Activated CD4-positive, alpha-beta T cell treated with anti-CD3 and anti-CD28 coated beads, Interleukin-2, Interleukin-4, amounts not matched to agents 100 ng/mL and 50 ng/mL, durations not matched to agents 16 hours and 8 hours (primary cell): Measurements from ENCODE around the gene MAGEE2.
"Not testable (repeated sequence)": the region's sequence is repeated elsewhere in the genome, so short reads cannot be mapped to it uniquely, and the experiment has no call there.

Experiments used
- DNase-seq: peaks from one replicate; pipeline ENCODE4 v3.0.0-alpha.2; 2020; ENCODE audit warnings: low spot score

The MAGEE2 gene, protein sequence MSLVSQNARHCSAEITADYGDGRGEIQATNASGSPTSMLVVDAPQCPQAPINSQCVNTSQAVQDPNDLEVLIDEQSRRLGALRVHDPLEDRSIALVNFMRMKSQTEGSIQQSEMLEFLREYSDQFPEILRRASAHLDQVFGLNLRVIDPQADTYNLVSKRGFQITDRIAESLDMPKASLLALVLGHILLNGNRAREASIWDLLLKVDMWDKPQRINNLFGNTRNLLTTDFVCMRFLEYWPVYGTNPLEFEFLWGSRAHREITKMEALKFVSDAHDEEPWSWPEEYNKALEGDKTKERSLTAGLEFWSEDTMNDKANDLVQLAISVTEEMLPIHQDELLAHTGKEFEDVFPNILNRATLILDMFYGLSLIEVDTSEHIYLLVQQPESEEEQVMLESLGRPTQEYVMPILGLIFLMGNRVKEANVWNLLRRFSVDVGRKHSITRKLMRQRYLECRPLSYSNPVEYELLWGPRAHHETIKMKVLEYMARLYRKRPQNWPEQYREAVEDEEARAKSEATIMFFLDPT

DNA sequence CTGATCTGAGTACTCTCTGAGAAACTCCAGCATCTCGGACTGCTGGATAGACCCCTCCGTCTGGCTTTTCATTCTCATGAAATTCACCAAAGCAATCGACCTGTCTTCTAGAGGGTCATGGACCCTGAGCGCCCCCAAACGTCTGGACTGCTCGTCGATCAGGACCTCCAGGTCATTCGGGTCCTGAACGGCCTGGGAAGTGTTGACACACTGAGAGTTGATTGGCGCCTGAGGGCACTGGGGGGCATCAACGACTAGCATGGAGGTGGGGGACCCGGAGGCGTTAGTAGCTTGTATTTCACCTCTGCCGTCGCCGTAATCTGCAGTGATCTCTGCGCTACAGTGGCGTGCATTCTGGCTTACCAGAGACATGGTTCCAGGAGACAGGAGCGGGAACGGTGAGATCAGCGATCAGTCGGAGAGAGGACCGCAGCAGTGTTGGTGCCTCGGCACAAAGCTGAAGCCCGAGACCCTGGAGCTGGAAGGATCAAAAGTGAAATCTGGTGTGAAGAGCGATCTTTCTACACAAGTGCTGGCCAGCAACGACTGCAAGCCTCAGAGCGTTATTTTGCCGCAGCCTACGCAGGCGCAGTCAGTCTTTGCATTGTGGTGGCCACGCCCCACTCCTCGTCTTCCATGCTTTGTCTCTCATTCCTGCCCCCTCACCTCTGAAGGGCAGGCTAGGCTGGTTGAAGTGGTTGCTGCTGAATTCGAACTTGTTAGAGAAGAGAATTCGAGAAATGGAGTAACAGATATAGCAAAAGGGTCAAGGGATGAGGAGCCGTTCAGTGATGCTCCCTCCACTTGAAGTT, at the start of gene MAGEE2:
TSS of gene MAGEE2 (minus strand) at position 575 of the 812 bp plus-strand sequence. CDS start at position 372, 203 bp downstream.
- DNase-seq = no peak

DNA sequence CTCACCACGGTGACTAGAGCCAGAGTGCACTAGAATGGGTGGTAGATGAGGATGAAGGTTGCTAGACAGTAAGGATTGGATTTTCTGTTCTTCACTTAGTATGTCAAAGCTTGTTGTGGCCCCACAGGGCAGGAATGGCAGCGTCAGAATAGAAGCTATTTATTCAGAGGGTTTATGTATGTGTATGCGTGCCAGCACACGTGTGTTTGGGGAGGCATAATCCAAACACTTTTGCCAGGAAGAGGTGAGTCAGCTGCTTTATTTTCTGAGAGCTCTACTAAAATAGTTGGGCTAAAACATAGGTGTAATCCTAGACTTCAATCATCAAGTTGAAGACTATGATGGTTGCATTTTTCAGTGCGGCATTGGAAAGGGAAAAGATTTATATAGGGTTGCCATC, 1.2 kb upstream of the MAGEE2 start:
- no peak for DNase-seq

GRCh38 chrX:75781611-75782010, 3.4 kb downstream of the MAGEE2 start:
- no peak for DNase-seq

DNA sequence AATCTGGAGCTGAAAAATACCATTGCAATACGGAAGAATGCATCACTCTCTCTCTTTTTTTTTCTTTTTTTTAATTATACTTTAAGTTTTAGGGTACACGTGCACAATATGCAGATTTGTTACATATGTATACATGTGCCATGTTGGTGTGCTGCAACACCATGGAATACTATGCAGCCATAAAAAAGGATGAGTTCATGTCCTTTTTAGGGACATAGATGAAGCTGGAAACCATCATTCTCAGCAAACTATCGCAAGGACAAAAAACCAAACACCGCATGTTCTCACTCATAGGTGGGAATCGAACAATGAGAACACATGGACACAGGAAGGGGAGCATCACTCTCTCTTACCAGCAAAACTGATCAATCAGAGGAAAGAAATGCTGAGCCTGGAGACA, 17.0 kb downstream of the MAGEE2 start:
- DNase-seq = not testable (repeated sequence)

GRCh38 chrX:75748431-75748830, 36.6 kb downstream of the MAGEE2 start:
- no peak for DNase-seq

GRCh38 chrX:75746891-75747639, 38.0 kb downstream of the MAGEE2 start:
- DNase-seq = peak; percentile 21
